Islet precursor cell (in vitro differentiated cells): ENCODE results near the gene LNPK.

Experiments used
- DNase-seq: peaks from one replicate; pipeline ENCODE4 v3.0.0-alpha.2; 2018

Gene LNPK

DNA sequence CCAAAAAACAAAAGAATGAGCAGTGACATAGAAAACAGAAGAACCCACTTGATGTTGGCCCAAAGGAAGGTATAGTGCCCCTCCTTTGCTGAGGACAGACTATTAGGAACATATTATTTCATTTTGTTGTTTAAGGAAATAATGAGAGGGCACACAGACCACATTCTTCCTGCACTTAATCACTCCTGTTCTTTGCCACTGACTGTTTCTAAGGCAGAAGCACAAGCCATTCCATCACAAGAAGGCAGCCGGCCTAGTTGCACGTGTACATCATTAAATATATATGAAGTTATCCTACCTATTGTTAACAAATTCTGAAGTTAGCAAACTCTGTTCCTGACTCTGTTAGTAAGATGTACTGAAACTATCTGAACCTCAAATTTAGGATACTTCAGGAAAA, 110.0 kb downstream of the LNPK start:
- DNase-seq, result no peak

DNA sequence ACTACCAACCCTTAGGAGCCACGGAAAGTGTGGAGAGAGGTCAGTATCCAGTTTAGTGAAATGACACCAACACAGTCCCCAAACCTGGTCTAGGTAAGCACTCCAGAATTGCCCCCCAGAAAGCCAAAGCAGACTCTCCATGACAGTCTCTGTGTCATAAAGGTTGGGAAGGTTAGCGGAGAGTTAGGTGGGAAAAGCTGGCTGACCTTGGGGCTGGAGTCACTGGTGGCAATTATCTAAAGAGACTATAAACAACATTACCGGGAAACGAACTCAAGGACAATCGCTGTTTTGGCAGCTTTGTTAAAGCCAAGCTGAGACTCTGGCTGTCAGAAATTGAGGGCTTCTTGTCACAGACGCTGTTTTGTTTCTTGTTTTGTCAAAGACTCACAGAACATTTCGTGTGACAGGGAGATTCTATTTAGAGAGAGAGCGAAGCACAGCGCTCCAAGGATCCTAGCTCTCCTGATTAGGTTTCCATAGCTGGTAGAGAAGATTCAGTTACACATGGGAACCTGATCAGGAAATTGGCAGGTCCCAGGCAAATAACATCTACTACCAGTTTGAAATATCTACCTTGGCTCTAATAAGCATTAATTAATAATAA, 111.3 kb downstream of the LNPK start:
- DNase-seq, result no peak

DNA sequence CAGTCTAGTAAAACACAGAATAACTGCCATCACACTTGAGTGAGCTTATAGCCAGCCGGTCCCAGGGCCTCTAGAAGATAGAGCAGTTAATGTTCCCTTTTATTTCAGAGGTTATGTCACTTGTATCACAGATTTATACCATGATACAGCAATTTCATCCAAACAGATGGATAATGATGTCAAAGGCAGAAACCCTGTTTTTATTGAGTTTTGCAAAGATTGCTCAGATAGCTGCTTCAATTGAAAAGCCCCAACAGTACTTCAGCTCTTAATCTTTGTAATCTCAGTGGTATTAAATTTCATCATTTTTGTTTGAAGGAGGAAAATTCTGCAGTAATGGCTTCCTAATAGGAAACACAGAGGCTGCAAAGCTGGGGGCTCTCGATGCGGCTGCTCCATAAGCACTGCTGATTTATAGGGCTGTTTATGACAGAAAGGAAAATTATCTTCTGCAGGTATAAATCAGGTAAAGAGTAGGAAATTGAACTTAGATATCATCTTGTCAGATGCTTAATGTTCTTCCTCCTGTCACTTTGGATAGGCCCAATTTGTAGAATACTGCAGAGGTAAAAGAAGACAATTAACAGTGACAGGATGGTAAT, 112.3 kb downstream of the LNPK start:
- no peak for DNase-seq

DNA sequence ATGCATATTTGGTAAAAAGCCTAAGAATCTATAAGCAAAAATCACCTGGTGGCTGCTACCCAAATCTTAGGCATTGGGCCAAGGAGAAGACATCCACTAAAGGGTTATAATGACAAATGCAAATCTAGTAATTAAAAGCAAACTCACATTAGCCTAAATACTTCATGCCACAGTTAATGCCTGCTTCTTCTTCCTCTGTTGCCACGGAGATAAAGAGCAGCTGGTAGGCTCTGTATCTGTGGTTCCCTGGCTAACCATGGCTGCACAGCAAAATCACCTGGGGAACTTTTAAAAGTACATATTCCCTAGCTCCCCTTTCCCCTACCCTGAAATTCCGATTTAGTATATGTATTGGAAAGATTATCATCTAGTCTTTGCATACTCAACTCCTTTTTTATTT, 114.3 kb downstream of the LNPK start:
- DNase-seq, result no peak

DNA sequence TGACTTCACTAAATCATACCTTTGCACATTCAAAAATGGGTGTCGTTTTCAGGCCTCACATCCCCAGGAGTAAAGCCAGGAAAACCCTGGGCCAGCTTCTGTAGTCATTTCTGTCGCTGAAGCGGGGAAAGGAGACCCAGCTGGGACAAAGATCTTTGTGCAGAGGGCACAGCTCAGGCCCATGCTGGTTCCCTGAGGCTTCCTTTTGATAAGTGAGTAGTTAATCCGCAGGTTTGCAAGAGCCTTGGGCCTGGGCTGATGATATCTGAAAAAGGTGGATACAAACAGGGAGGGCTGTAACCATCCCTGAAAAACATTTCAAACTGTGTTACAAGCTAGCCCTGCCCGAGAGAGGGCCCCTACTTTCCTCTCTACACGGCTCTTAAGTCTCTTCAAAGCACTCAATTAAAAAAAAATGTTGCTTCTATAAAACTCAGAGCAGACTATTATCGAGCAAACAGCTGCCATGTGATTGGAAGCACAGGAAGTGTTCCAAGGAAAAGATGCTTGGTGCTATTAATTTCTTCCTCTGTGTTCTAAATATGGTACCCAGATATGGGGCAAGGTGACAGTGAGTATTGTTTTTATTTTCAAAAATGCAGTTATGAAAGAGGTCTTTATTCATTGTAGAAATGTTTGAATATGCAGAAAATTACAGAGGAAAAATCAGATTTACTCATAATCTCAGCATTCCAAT, 117.2 kb downstream of the LNPK start:
- no peak for DNase-seq

DNA sequence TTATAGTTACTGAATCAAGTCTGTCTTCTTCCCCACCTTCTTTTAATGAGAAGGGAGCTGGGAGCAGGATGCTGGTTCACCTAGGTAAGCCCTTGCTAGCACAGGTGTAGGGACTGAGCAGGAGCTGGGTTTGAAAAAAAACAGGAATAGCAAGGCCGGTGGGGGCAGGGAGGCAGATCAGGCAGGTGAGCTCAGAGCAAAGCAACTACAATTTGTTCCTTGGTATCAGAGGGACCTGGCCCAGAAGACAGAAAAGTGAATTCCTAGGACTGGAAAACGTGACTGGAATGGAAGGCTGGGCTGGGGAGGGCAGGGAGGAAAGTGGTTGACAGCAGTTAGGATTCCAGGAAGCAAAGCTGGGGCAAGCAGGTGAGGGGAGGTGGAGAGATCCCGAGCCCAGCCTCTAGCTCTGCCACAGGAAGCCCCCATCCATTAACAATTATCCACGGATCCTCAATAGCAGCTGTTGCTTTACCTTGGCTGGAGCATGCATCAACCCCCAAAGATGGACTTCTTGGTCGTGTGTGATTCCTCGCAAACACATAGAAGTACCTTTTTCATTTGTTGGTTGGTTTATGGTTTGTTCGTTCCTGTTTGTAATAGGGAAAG, 118.4 kb downstream of the LNPK start:
- DNase-seq, result peak; percentile 72

DNA sequence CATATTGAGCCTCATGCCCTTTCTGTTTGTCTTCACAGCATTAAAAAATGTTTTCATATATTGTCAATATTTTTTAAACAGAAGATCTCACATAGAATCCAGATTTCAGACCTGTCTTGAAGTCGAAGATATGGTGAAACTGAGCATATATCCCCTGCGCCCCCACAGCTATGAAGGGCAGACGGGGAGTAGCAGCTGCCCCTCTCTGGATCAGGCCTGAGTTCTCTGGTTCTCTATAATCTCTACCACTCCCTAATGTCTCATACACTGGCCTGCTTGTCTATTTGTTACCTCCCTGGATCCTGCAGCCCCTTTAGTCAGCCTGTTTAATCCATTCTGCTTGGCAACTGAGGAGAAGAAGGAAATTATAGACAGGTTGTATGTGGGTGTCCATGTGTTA, 122.4 kb downstream of the LNPK start:
- DNase-seq, result no peak

DNA sequence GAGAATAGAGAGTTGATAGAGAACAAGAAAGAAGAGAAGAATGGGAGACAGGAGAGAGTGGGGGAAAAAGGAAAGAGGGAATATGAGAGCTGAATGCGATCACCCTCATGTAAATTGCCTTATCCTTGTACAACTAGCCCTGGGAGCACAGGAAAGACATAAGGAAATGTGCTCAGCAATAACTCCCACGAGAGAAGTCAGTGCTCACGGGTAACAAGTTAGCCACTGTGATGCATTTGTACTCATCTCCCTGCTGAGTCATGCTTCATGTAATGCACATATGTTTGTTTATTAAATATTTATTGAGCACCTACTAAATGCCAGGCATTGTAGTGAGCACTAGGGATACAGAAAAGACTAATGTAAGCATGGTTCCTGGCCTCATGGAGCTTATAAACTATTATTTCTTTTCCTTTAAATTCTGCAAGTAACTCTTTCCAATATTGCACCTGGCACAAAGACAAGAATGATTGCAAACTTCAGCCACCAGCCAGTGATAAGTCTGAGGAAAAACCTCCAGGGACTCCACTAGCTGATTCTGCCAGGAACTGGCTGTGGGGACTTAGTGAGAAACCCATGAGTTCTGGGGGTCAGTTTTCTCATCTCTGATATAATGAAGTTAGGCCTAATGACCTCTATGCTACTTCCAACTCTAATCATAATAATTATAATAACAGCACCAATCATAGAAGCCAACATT, 124.1 kb downstream of the LNPK start:
- DNase-seq, result no peak

DNA sequence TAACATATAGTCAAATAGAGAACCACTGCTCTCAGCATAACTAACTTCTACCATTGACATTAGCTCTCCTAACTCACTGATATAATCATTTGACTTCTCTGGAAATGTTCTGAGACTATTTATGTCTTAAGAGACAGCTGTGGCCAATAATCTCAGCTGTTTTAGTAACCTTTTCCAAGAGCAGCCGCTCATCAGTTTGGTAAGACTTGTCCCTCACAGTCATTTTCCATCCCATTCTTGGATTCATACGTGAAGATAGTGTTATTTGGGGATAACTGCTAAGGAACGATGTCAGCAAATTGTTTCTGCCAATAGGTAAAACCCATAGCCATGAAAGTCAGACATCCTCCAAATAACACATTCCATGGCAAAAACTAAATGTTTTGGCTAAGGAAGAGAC, 127.8 kb downstream of the LNPK start:
- DNase-seq, result no peak
